ENCODE results near the gene CDH4.

GRCh38 chr20:61379898-61380544 is 128.0 kb downstream of the CDH4 start:
- TF ChIP-seq CTCF (IDR thresholded peaks at IDR 0.05) (no peak), ZFX (IDR thresholded peaks at IDR 0.05; ENCODE audit: borderline replicate concordance) (no peak)
